HG02981 (cell line): ENCODE measurements around the gene ZBTB2.
A peak's percentile ranks its signal among the peaks of the same experiment; 100 is the strongest.
"Not testable (repeated sequence)": the region's sequence is repeated elsewhere in the genome, so short reads cannot be mapped to it uniquely, and the experiment has no call there.

Source experiments
- ATAC-seq: cut with Tn5 transposase; IDR thresholded peaks from one replicate; pipeline ENCODE4 v1.9.1; 2021; ENCODE audit warnings: mild to moderate bottlenecking, moderate library complexity; ENCODE audit not compliant: unreplicated experiment

ZBTB2 gene

GRCh38 chr6:151402228-151402627 lies 10.9 kb upstream of the ZBTB2 start:
- no peak for ATAC-seq

- no peak for ATAC-seq
These were observed 9.1 kb upstream of the ZBTB2 start for GRCh38 chr6:151400473-151400872.

GRCh38 chr6:151399679-151400078 lies 8.3 kb upstream of the ZBTB2 start:
- ATAC-seq = no peak

- ATAC-seq = no peak
These were observed 2.1 kb upstream of the ZBTB2 start for GRCh38 chr6:151393410-151393809.

GRCh38 chr6:151392427-151392826 lies 1.1 kb upstream of the ZBTB2 start:
- no peak for ATAC-seq

GRCh38 chr6:151390851-151391470 lies 398 bp downstream of the ZBTB2 start:
- ATAC-seq = peak; percentile 3

- peak; percentile 76 for ATAC-seq
These were observed 996 bp downstream of the ZBTB2 start for GRCh38 chr6:151390276-151390850.

GRCh38 chr6:151389618-151390275 lies 1.6 kb downstream of the ZBTB2 start:
- ATAC-seq = peak; percentile 60

GRCh38 chr6:151388997-151389617 lies 2.3 kb downstream of the ZBTB2 start:
- ATAC-seq = no peak

GRCh38 chr6:151388236-151388635 lies 3.1 kb downstream of the ZBTB2 start:
- ATAC-seq = no peak

GRCh38 chr6:151387175-151387970 lies 4.0 kb downstream of the ZBTB2 start:
- no peak for ATAC-seq

- ATAC-seq = no peak
These were observed 6.2 kb downstream of the ZBTB2 start for GRCh38 chr6:151385177-151385576.

GRCh38 chr6:151384151-151384550 lies 7.2 kb downstream of the ZBTB2 start:
- no peak for ATAC-seq

- ATAC-seq = not testable (repeated sequence)
These were observed 8.7 kb downstream of the ZBTB2 start for GRCh38 chr6:151382631-151383030.

GRCh38 chr6:151381722-151382121 lies 9.6 kb downstream of the ZBTB2 start:
- ATAC-seq = no peak

- ATAC-seq = no peak
These were observed 10.5 kb downstream of the ZBTB2 start for GRCh38 chr6:151380848-151381205.

GRCh38 chr6:151379933-151380847 lies 11.2 kb downstream of the ZBTB2 start:
- ATAC-seq = peak; percentile 59

GRCh38 chr6:151377095-151377494 lies 14.3 kb downstream of the ZBTB2 start:
- ATAC-seq = no peak

- ATAC-seq = peak; percentile 37
These were observed 14.9 kb downstream of the ZBTB2 start for GRCh38 chr6:151376440-151376839.

- no peak for ATAC-seq
These were observed 15.5 kb downstream of the ZBTB2 start for GRCh38 chr6:151375833-151376232.
